ENCODE results near the gene FAS. TPM values are rescaled to one million over a fixed set of nuclear protein-coding genes. Genes with fewer than 3 reads are reported as not detected.

The FAS gene
- total RNA-seq, 2 donors from 2014 or later: 41.1 to 43.1 TPM

DNA sequence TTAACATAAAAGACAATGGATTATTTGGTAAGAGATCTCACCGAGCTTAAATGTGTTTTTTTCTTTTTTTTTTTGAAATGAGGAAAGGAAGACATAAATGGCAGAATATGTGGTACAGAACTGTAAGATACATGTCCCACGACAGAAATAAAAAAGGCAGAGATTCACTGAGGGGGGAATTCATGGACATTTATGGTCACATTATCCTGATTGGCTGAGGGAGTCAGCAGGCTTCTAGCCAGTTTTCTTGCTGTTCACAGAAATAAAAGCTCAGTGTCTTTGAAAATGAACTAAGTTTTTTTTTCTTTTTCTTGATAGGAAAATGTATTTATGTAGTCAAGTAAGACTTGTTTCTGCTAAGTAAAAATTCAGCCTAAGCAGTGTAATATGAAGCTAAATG, 8.2 kb upstream of the FAS start:
- no peak for DNase-seq
- Histone ChIP-seq H3K9ac (ENCODE audit: low read depth in 2 of 2, low read length in 2 of 2) (no peak overlapping the region), H3K4me3 (no peak overlapping the region), H3K27ac (no peak overlapping the region), H3K9me3 (no peaks in the 10 kb centered on the region), H3K4me1 (no peaks in the 10 kb centered on the region), H3K36me3 (no peaks in the 10 kb centered on the region), H3K27me3 (no peaks in the 10 kb centered on the region)
- TF ChIP-seq, protein P1, sequence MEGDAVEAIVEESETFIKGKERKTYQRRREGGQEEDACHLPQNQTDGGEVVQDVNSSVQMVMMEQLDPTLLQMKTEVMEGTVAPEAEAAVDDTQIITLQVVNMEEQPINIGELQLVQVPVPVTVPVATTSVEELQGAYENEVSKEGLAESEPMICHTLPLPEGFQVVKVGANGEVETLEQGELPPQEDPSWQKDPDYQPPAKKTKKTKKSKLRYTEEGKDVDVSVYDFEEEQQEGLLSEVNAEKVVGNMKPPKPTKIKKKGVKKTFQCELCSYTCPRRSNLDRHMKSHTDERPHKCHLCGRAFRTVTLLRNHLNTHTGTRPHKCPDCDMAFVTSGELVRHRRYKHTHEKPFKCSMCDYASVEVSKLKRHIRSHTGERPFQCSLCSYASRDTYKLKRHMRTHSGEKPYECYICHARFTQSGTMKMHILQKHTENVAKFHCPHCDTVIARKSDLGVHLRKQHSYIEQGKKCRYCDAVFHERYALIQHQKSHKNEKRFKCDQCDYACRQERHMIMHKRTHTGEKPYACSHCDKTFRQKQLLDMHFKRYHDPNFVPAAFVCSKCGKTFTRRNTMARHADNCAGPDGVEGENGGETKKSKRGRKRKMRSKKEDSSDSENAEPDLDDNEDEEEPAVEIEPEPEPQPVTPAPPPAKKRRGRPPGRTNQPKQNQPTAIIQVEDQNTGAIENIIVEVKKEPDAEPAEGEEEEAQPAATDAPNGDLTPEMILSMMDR (IDR thresholded peaks at IDR 0.05): no peak
- intact Hi-C loops (cut with DNase I): no loop called here

DNA sequence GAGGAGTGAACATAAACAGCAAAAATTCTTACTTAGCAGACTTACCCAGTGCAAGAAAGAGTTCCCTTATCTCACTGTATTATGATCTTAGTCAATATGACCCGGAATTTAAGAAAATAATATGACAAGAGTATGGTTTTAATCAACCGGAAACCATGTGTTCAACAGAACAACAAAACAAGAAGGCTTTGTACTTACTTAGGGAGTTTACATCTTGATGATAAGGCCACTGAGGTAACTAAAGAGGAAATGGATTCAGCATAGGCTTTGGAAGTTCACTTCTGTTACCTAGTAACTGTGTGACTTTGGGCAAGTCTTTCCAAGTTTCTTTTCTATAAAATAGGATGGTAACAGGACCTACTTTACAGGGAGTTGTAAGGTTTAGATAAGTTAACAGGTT, 7.4 kb upstream of the FAS start:
- H3K36me3 ChIP-seq: no peaks in the 10 kb centered on the region
- no peak overlapping the region for H3K27ac ChIP-seq
- no peaks in the 10 kb centered on the region for H3K4me1 ChIP-seq
- intact Hi-C loops (cut with DNase I): no loop called here
- no peaks in the 10 kb centered on the region for H3K27me3 ChIP-seq
- no peaks in the 10 kb centered on the region for H3K9me3 ChIP-seq
- TF ChIP-seq, protein P1 (IDR thresholded peaks at IDR 0.05): no peak
- H3K4me3 ChIP-seq: no peak overlapping the region
- no peak for DNase-seq
- H3K9ac ChIP-seq (ENCODE audit: low read depth in 2 of 2, low read length in 2 of 2): no peak overlapping the region

DNA sequence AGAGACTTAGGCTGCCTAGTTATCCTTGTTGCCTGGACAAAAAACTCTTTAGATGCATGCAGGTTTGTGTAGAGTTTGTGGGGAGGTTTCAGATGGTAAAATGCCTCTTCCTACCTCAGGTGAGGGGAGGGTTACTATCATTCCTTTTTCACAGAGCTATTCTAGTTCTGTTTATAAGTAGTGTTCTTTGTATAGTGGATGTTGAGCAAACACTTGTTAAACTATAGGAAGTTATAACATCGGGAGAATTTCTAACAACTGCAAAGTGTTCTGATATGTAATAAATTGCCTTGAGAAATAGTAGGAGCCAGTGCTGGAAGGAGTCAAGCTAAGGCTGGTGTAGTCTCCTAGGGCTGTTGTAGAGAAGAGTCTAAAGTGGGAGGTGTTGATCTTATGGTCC, 6.7 kb upstream of the FAS start:
- Histone ChIP-seq H3K4me3 (no peak overlapping the region), H3K9ac (ENCODE audit: low read depth in 2 of 2, low read length in 2 of 2) (peak overlapping the region in 1 of 2 donors; percentile 3), H3K9me3 (no peaks in the 10 kb centered on the region), H3K36me3 (no peaks in the 10 kb centered on the region), H3K4me1 (no peaks in the 10 kb centered on the region), H3K27me3 (no peaks in the 10 kb centered on the region), H3K27ac (peak overlapping the region; percentile 34)
- DNase-seq: no peak
- TF ChIP-seq, protein P1 (IDR thresholded peaks at IDR 0.05): no peak
- intact Hi-C loops (cut with DNase I): no loop called here

DNA sequence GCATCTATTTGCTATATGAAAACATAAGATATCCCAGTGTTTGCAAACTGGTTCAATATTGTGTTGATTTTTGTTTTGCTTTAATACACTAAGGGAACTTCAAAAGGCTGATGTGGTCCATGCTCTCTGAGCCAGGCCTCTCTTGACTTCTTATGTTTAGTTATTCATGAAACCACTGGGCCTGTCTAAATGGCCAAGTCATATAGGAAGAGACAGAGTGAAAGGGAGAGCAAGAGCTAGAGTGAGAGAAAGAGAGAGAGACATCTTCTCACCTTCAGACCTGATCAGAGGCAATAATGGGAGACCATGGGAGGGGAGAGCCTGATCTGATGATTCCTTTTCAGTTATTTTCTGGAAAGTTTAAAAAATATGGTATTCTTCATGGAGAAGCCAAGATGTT, 6.1 kb upstream of the FAS start:
- TF ChIP-seq, protein P1 (IDR thresholded peaks at IDR 0.05): no peak

DNA sequence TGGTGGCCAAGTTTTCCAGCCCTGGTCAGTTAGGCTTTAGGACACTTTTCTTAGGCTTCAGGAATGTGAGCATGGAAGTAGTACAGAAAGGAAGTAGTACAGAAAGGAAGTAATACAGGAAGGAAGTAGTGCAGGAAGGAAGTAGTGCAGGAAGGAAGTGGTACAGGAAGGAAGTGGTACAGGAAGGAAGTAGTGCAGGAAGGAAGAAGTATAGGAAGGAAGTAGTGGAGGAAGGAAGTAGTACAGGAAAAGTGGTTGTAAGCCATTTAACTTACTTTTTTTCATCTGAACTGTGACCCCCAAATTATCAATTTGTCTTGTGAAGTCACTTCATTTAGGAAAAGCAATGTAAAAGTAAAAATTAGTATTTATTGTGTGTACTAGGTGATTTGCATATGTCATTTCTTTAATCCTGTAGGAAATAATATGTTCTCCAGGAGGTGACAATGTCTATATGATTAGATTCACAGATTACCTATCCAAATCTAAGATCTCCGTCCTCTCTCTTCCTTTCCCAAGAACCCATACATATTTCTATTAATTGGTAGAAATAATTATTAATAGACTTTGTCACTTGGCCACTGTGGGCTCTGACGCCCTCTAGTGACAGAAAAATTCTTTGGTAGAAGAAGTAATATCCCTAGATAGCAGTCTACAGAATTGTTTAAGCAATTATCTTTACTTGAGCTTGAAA, 3.9 kb upstream of the FAS start:
- TF ChIP-seq, protein P1 (IDR thresholded peaks at IDR 0.05): peak; percentile 67
- Histone ChIP-seq H3K4me1 (no peaks in the 10 kb centered on the region), H3K9ac (ENCODE audit: low read depth in 2 of 2, low read length in 2 of 2) (no peak overlapping the region), H3K9me3 (no peaks in the 10 kb centered on the region), H3K4me3 (no peak overlapping the region), H3K27me3 (no peaks in the 10 kb centered on the region), H3K36me3 (no peaks in the 10 kb centered on the region), H3K27ac (no peak overlapping the region)
- no peak for DNase-seq
- intact Hi-C loops (cut with DNase I): loop anchor here (5.0 kb wide), 1 partner anchor 49 kb away; no protein-coding TSS in a partner anchor

More for the DNA sequence above, 6.1 kb upstream of the FAS start:
- DNase-seq: no peak
- Histone ChIP-seq H3K9ac (ENCODE audit: low read depth in 2 of 2, low read length in 2 of 2) (no peak overlapping the region), H3K27ac (peak overlapping the region; percentile 34), H3K36me3 (no peaks in the 10 kb centered on the region), H3K4me1 (no peaks in the 10 kb centered on the region), H3K9me3 (no peaks in the 10 kb centered on the region), H3K27me3 (no peaks in the 10 kb centered on the region), H3K4me3 (no peak overlapping the region)
- intact Hi-C loops (cut with DNase I): no loop called here

Data from colonic mucosa (tissue), 4 donors.